Activated CD4-positive, alpha-beta T cell treated with anti-CD3 and anti-CD28 coated beads for 4 hours (primary cell): Measurements from ENCODE around the gene DNAH7.
"Not testable (repeated sequence)": the region's sequence is repeated elsewhere in the genome, so short reads cannot be mapped to it uniquely, and the experiment has no call there.

Source experiments
- DNase-seq, 2 donors: peaks; one replicate each; pipeline ENCODE4 v3.0.0-alpha.2; 2020

Gene DNAH7

DNA sequence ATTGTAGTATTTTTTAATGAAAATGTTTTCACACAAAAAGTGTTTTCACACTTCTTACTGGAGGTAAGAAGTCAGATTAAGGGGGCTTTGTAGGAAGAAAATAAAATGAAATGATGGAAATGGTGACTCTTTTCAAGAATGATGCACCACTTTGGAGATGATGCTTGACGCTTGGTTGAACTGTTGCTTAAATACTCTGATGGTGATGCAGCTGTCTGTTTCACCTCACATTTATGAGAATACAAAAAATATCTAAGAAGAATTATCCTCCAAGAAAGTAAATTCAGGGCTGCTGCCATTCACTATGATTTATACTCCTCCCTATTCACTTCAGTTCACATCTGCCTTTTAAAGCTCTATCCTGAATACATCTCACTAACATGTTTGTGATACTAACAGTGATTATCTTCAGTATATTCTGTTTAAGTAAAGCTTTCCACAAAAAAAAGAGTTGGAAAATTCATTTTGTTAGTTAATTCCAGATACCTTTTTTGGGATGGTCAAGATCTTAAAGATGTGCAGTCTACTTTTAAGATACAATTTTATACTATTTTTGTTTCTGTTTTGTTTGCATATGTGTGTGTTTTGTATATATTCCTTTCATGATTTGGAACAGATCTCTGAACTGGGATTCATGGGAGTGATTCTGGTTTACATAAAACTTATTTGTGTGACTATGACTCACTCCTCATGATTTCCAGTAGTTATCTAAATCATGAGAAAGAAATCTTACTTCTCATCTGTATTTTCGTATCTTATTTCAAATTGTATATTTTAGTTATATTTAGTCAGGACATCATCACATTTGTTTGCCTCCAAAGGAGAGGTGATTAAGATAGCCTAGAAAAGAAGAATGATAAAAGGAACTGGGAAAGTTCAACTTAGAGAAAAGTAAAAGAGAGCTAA is 358.5 kb downstream of the DNAH7 start:
- DNase-seq, result no peak

DNA sequence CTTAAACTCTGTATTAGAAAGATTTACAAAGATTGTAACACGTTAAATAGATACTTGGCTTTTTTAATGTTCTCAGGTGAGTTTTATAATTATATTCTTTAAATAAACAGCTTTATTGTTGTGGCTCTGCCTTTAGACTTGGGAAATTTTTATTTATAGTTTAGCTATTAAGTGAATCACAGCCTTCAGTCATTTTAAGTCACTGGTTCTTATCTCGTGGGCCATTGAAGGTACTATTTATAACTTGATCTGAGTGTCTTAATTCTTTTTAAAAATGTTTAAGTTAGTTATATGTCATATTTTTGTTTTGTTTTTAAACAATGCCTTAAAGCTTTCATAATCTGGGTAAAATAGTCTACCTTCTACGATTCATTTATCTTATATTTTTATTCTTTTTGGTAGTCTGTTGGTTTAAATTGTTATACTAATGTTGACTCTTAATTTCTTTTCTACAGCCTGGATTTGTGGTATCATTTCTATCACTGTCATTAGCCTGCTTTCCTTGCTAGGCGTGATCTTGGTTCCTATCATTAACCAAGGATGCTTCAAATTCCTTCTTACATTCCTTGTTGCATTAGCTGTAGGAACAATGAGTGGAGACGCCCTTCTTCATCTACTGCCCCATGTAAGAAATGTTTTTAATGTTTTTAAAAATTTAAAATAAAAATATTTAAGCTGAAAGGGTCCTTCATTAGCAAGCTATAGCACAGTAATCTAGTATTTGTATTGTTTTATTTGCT is 362.3 kb downstream of the DNAH7 start:
- no peak for DNase-seq

DNA sequence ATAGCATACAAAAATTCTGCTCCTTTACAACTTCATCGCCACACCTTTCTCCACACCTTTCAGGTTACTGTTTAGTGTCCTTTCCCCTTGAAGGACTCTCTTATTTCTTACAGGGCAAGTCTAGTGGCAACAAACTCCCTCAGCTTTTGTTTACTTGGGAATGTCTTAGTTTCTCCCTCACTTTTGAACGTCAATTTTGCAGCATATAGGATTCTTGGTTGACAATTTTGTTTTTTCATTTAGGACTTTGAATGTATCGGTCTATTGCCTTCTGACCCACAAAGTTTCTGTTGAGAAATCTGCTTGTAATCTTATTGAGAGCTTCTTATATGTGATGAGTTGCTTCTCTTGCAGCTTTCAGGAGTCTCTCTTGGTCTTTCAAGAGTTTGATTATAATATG is 368.2 kb downstream of the DNAH7 start:
- DNase-seq, result no peak

DNA sequence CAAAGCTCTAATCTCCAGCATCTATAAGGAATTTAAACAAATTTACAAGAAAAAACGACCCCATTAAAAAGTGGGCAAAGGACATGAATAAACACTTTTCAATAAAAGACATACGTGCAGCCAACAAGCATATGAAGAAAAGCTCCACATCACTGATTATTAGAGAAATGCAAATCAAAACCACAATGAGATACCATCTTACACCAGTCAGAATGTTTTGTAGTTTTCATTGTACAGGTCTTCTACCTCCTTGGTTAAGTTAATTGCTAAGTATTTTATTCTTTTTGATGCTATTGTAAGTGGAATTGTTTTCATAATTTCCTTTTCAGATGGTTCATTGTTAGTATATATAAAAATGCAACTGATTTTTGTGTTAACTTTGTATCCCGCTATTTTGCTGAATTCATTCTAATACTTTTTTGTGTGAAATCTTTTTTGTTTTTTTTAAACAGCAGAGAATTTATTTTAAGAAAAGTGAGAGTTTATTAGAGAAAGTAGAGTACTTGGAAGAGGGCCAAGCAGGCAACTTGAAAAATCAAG is 370.9 kb downstream of the DNAH7 start:
- no peak for DNase-seq

DNA sequence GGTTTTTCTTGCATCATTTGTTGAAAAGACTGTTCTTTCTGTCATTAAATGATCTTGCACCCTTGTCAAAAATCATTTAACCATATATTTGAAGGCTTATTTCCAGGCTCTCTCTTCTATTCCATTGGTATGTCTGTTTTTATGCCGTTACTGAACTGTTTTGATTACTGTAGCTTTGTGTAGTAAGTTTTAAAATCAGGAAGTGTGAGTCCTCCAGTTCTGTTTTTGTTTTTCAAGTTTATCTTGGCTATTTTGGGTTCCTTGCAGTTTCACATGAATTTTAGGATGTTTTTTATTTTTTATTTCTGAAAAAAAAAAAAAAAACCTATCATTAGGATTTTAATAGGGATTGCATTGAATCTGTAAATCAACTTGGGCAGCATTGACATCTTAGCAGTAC is 372.6 kb downstream of the DNAH7 start:
- no peak for DNase-seq

DNA sequence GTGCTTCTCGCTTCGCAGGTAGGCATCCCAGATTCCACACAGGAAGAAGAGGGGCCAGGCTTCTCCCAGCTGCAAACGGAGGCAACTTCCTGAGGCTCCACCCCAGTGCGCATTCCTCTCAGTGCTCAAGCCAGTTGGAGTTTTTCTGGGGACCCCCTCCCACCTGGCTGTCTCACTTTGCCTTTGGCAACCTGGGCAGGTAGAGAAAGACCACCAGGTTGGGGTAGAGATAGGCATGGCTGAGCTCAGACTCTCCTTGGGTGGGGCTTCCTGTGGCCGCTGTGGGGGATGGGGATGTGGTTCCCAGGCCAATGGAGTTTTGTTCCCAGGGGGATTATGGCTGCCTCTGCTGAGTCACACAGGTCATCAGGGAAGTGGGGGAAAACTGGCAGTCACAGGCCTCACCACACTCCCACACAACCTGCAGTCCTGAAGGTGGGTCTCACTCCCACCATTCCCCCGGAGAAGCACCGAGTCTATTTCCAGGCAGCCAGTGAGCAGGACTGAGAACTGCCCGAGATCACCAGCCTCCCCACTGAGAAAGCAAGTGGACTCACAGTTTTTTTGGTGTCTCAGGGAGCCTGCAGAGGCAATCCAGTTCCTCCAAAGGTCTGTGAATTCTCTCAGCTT is 373.5 kb downstream of the DNAH7 start:
- no peak for DNase-seq

DNA sequence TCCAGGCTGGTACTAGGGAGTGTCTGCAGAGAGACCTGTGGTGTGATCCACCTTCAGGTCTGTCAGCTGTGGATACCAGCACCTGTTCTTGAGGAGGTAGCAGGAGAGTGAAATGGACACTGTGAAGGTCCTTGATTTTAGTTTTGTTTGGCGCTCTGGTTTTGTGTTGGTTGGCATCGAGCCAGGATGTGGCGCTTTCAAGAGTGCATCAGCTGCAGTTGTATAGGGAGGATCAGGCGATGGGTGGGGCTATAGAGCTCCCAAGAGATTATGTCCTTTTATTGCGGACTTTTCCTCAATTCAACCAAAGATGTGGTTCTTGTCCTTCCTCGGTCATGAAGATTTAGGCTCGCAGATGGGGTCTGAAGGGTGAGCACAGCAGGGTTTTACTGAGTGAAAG is 374.1 kb downstream of the DNAH7 start:
- no peak for DNase-seq

DNA sequence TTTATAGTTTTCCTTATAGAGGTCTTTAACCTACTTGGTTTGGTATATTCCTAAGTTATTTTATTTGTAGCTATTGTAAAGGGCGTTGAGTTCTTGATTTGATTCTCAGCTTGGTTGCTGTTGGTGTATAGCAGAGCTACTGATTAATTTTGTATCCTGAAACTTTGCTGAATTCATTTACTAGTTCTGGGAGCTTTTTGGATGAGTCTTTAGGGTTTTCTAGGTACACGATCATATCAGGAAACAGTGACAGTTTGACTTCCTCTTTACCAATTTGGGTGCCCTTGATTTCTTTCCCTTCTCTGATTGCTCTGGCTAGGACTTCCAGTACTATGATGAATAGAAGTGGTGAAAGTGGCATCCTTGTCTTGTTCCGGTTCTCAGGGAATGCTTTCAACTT is 376.1 kb downstream of the DNAH7 start:
- DNase-seq, result not testable (repeated sequence)
